Measurements from ENCODE around the gene CBX4.

DNA sequence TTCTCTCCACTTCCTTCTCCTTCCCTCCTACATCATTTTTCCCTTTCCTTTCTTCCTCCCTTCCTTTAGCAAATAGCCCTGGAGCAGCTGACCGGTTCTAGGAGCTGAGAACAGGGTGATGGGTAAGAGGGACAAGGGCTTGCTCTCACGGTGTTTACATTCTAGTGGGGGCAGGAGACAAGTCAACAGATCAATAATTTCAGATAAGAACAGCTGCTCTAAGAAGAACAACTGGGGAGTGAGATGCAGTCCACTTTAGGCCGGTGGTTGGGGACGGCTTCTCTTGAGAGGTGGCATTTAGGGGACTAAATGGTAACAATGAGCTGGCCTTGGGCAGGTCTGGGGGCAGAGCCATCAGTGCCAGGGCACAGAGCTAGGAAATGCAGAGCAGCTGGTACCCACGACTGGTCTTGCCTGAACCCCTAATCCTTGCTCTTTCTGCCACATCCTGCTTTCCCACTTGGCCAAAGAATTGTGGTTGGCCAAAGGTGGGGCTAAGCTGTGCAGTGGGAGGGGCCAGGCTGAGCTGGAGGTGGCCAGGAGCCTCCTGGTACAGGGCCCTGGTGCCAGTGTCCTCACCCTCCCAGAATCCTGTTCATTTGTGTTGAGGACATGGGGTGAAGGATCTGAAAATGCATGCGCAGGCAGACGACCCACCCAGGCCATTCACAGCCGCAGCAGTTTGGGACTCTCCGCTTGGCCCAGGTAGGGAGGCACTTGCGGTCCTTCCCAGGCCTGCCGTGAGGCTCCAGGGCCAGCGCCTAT, 17.7 kb downstream of the CBX4 start:
- TF ChIP-seq, protein P1, sequence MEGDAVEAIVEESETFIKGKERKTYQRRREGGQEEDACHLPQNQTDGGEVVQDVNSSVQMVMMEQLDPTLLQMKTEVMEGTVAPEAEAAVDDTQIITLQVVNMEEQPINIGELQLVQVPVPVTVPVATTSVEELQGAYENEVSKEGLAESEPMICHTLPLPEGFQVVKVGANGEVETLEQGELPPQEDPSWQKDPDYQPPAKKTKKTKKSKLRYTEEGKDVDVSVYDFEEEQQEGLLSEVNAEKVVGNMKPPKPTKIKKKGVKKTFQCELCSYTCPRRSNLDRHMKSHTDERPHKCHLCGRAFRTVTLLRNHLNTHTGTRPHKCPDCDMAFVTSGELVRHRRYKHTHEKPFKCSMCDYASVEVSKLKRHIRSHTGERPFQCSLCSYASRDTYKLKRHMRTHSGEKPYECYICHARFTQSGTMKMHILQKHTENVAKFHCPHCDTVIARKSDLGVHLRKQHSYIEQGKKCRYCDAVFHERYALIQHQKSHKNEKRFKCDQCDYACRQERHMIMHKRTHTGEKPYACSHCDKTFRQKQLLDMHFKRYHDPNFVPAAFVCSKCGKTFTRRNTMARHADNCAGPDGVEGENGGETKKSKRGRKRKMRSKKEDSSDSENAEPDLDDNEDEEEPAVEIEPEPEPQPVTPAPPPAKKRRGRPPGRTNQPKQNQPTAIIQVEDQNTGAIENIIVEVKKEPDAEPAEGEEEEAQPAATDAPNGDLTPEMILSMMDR (IDR thresholded peaks at IDR 0.05 in 4 of 5, conservative IDR thresholded peaks at IDR 0.05 in 1 of 5) = no peak
- TF ChIP-seq POLR2A (IDR thresholded peaks at IDR 0.05) = no peak

Measured in gastrocnemius medialis (tissue), 4 donors.